Left lung (tissue), 10 donors: ENCODE data around the gene FGF3. TPM values are rescaled to one million over a fixed set of nuclear protein-coding genes. Genes with fewer than 3 reads are reported as not detected.

Experiments
- ATAC-seq: fragments of 200-7000 bp; cut with Tn5 transposase; one replicate; pipeline ENCODE4 v1.9.1; 2020; ENCODE audit warnings: moderate library complexity
- DNase-seq, 4 donors: peaks; one replicate each; pipeline ENCODE4 v3.0.0-alpha.2; 2013 to 2020
- H3K27ac ChIP-seq, 2 donors: fragments of 200-600 bp; sonication (generic) in 1 of 2; one replicate each; pipeline versions ENCODE4 v1.5.0 to v1.8.0; 2020 to 2021
- H3K27me3 ChIP-seq, 2 donors: fragments of 200-600 bp; sonication (generic) in 1 of 2; one replicate each; pipeline versions ENCODE4 v1.5.0 to v1.8.0; 2020 to 2021
- H3K36me3 ChIP-seq, 2 donors: fragments of 200-600 bp; sonication (generic) in 1 of 2; one replicate each; pipeline versions ENCODE4 v1.5.0 to v1.8.0; 2020 to 2021
- H3K4me1 ChIP-seq, 2 donors: fragments of 200-600 bp; one replicate each; pipeline ENCODE4 v1.8.0; 2021
- H3K4me3 ChIP-seq, 2 donors: fragments of 200-600 bp; sonication (generic) in 1 of 2; one replicate each; pipeline versions ENCODE4 v1.5.0 to v1.8.0; 2020 to 2021; ENCODE audit warnings: mild to moderate bottlenecking in 1 of 2
- H3K9me3 ChIP-seq, 2 donors: fragments of 200-600 bp; sonication (generic) in 1 of 2; one replicate each; pipeline versions ENCODE4 v1.5.0 to v1.8.0; 2020 to 2021
- intact Hi-C, 2 donors: fragments of 100-400 bp; cut with DNase I; formaldehyde crosslinking; loops; one replicate each; pipeline versions ENCODE4 v1.11.2 to v1.14.2; 2022
- polyA plus RNA-seq, 6 donors: library from polyadenylated mRNA; unstranded; fragments of 120-200 nt; gene quantifications; one replicate each; pipeline ENCODE4 v1.2.1, GENCODE V29; 2013; ENCODE audit not compliant: insufficient read length in 6 of 6
- total RNA-seq, 2 donors: library from RNA; stranded (reverse); fragmentation: NEBNext Ultra II Directional; extraction: Animal tissue kit (Norgen Biotek cat#: 25700); gene quantifications; one replicate each; pipeline ENCODE4 v1.2.1, GENCODE V29; 2021
- TF ChIP-seq, protein P1 (sequence below), 2 donors: fragments of 200-600 bp; sonication (generic) in 1 of 2; IDR thresholded peaks; one replicate each; pipeline versions ENCODE4 v1.5.0 to v1.8.0; 2021; ENCODE audit warnings: antibody characterized with exemption in 2 of 2
- donor health status: DM: no; HTN: yes; CAD: no.
- donor health status: DM: no; HTN: no; CAD: no.

Gene FGF3
- total and polyA plus RNA-seq, 8 donors, result not detected

DNA sequence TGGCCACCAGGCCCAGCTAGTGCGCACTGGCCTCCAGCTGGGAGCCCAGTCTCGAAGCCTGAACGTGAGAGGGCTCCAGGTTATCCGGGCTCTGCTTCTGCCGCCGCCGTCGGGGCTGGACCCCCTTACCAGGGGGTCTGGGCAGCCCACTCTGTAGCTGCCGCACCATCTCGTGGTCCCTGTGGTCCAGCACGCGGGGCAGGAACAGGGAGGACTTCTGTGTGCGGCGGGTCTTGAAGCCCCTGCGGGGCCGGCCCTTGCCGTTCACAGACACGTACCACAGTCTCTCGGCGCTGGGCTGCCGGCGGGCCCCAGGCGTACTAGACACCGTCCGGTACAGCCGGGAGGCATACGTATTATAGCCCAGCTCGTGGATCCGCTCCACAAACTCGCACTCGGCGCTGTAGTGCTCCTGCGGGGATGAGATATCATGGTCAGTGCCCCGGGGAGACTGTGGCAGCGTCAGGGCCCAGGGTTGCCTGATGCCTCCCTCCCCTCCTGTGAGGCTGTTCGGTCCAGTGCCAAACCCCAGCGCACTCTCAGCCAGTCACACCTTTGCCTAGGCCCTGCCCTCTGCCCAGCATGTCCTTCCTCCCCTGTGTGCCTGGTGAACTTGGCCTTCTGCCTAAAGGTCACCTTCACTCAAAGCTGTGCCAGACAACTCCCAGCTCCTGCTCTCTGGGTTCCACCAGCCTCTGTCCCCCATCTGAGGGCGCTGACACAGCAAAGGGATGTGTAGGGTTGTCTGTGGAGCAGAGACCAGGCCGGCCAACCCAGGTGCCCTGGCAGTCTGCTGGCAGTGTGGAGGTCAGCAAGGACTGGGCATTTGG is 8.7 kb downstream of the FGF3 start:
- no peaks in the 10 kb centered on the region for H3K36me3 ChIP-seq
- TF ChIP-seq, protein P1, sequence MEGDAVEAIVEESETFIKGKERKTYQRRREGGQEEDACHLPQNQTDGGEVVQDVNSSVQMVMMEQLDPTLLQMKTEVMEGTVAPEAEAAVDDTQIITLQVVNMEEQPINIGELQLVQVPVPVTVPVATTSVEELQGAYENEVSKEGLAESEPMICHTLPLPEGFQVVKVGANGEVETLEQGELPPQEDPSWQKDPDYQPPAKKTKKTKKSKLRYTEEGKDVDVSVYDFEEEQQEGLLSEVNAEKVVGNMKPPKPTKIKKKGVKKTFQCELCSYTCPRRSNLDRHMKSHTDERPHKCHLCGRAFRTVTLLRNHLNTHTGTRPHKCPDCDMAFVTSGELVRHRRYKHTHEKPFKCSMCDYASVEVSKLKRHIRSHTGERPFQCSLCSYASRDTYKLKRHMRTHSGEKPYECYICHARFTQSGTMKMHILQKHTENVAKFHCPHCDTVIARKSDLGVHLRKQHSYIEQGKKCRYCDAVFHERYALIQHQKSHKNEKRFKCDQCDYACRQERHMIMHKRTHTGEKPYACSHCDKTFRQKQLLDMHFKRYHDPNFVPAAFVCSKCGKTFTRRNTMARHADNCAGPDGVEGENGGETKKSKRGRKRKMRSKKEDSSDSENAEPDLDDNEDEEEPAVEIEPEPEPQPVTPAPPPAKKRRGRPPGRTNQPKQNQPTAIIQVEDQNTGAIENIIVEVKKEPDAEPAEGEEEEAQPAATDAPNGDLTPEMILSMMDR (IDR thresholded peaks at IDR 0.05), result no peak
- intact Hi-C loops, result no loop called here
- no peaks in the 10 kb centered on the region for H3K9me3 ChIP-seq
- DNase-seq (no peak), ATAC-seq (no peak)
- no peak overlapping the region for H3K4me3 ChIP-seq
- peaks cover 0 to 71% of the 10 kb centered on the region in 2 donors for H3K27me3 ChIP-seq
- H3K27ac ChIP-seq, result no peak overlapping the region
- H3K4me1 ChIP-seq, result no peaks in the 10 kb centered on the region

DNA sequence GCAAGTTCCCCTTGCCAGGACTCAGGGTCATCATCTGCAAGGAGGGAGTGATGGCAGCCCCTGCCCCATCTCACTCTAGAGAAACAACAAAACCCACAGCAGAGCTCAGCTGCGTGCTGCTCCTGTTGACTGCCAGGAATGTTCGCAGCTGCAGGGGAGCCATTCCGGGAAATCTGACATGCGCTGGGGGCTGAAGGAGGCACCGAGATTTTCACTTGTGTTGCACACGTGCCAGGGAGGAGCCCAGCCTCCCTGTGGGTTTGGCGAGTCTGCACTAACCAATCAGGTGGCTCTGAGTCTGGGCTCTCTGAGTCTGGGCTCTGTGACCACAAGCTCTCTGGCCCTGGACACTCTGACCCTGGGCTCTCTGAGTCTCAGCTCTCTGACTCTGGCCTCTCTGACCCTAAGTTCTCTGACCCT is 10.5 kb downstream of the FGF3 start:
- no peaks in the 10 kb centered on the region for H3K4me1 ChIP-seq
- H3K4me3 ChIP-seq, result no peak overlapping the region
- peaks cover 0 to 69% of the 10 kb centered on the region in 2 donors for H3K27me3 ChIP-seq
- intact Hi-C loops, result no loop called here
- DNase-seq (no peak), ATAC-seq (no peak)
- TF ChIP-seq, protein P1 (IDR thresholded peaks at IDR 0.05), result no peak
- no peak overlapping the region for H3K27ac ChIP-seq
- H3K36me3 ChIP-seq, result no peaks in the 10 kb centered on the region
- no peaks in the 10 kb centered on the region for H3K9me3 ChIP-seq

DNA sequence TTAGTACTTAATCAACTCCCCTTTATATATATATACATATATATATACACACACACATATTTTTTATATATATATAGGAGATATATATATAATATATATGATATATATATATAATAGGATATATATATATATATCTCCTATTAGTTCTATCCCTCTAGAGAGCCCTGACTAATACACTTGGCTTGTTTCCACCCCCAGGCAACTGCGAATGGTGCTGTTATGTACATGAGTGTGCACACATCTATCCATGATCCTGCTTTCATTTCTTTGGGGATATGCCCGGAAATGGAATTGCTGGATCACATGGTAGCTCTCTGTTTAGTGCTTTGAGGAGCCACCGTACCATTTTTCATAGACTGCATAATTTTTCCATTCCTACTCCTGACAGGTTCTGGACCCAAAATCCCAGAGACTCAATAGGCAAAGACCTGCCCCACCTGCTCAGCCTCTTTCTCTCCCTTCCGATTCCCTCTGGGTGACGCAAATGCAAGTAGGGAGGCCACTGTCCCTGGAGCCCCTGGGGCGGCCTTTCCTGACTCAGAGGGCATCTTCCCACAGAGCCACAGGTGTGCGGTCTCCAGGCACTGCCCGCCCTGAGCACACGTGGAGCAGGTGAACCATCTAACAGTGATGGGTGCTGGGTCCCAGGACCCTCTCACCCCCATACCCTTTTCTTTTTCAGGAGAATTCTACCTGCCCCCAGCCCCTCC is 12.0 kb downstream of the FGF3 start:
- peaks cover 0 to 58% of the 10 kb centered on the region in 2 donors for H3K27me3 ChIP-seq
- no peak overlapping the region for H3K4me3 ChIP-seq
- ATAC-seq (no peak), DNase-seq (no peak)
- TF ChIP-seq, protein P1 (IDR thresholded peaks at IDR 0.05), result no peak
- no peak overlapping the region for H3K27ac ChIP-seq
- intact Hi-C loops, result no loop called here
- H3K4me1 ChIP-seq, result no peaks in the 10 kb centered on the region
- no peaks in the 10 kb centered on the region for H3K36me3 ChIP-seq
- no peaks in the 10 kb centered on the region for H3K9me3 ChIP-seq

DNA sequence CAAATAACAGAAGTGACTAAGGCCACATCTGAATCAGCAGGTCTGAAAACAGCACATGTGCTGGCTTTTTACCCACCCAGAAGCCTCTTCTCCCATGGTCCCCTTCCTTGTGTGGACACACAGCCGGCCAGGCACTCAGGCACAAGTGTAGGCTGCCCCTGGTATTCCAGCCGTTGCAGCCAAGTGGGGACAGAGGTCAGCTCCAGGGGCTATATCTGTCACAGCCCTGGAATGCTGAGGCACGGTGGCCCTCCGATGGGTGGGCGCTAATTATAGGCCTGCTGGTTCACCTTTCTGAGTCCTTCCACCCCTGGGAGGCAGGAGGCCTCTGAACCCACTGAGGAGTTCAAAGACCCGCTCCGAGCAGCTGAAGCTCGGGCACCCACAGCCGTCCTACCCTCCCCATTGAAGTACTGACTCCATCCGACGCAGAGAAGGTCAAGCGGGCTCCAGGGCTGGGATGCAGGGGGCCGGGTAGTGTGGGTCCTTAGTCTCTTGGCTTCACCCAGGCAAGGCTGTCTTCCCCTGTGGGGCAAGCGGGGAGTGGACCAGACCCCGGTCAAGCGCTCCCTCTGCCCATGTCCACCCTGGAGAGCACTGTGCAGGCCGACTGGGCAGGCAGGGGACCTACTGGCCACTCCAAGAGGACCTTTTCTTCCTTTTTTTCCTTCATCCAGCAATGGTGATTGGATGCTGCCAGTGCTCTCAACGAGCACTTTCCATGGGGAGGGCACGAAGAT is 14.3 kb downstream of the FGF3 start:
- no peak for ATAC-seq
- no peaks in the 10 kb centered on the region for H3K4me1 ChIP-seq

More for the DNA sequence above, 14.3 kb downstream of the FGF3 start:
- Histone ChIP-seq H3K36me3 (no peaks in the 10 kb centered on the region), H3K27ac (no peak overlapping the region), H3K4me3 (no peak overlapping the region), H3K9me3 (no peaks in the 10 kb centered on the region), H3K27me3 (peaks cover 0 to 41% of the 10 kb centered on the region in 2 donors)
- TF ChIP-seq, protein P1 (IDR thresholded peaks at IDR 0.05), result no peak
- no peak for DNase-seq
- intact Hi-C loops, result no loop called here
